ENCODE data around the gene PSD2. TPM values are rescaled to one million over a fixed set of nuclear protein-coding genes. Genes with fewer than 3 reads are reported as not detected.

The PSD2 gene
- total RNA-seq, 1 experiment from 2014 or later: 0.79 TPM

- TF ChIP-seq ZBTB33 (IDR thresholded peaks at IDR 0.05; ENCODE audit: extremely low read depth, insufficient replicate concordance, low read length) (no peak), YY1 (IDR thresholded peaks at IDR 0.05; ENCODE audit: extremely low read depth, insufficient replicate concordance, low read depth, low read length) (no peak), EGR1 (IDR thresholded peaks at IDR 0.05; ENCODE audit: low read depth) (no peak), CEBPB (IDR thresholded peaks at IDR 0.05; ENCODE audit: low read depth) (no peak), SRF (IDR thresholded peaks at IDR 0.05; ENCODE audit: low read depth) (no peak), EZH2 (IDR thresholded peaks at IDR 0.05) (no peak), ELF1 (IDR thresholded peaks at IDR 0.05; ENCODE audit: borderline replicate concordance, low read depth) (no peak), ZNF274 (IDR thresholded peaks at IDR 0.05; ENCODE audit: low read depth, low read length) (no peak)
These were observed 61.1 kb downstream of the PSD2 start (continued) for GRCh38 chr5:139856714-139857113.

- no peak overlapping the region for H3K9ac ChIP-seq (ENCODE audit: low read length)
- DNase-seq (ENCODE audit: low read depth, low spot score): no peak
- no peak overlapping the region for H2AFZ ChIP-seq (ENCODE audit: low read depth, low read length, poor library complexity, severe bottlenecking)
- no peaks in the 10 kb centered on the region for H3K9me2 ChIP-seq (ENCODE audit: insufficient read depth)
- H3K4me1 ChIP-seq (ENCODE audit: control insufficient read depth in 1 of 2, insufficient read depth in 2 of 2, low read length in 2 of 2): no peaks in the 10 kb centered on the region
- no peaks in the 10 kb centered on the region for H3K27me3 ChIP-seq (ENCODE audit: insufficient read depth, low read length)
- ChIA-PET POLR2A (no interaction called here), CTCF (interaction anchor here (1.9 kb wide), 1 partner anchor 71 kb away, joined by 8 read pairs; no protein-coding TSS in a partner anchor), RAD21 (ENCODE audit: low non-redundant PET in 1 of 2, low total read pairs in 2 of 2, uncharacterized antibody in 2 of 2, unreplicated experiment in 2 of 2) (no interaction called here)
- no TSS peak for BruUV-seq (replicated peaks)
- no peak overlapping the region for H3K4me3 ChIP-seq (replicated peaks in 1 of 2; ENCODE audit: low read depth in 1 of 2, low read length in 2 of 2)
- no peak overlapping the region for H3K4me2 ChIP-seq (ENCODE audit: low read length)
- no peaks in the 10 kb centered on the region for H3K9me3 ChIP-seq (ENCODE audit: control insufficient read depth in 1 of 2, insufficient read depth in 1 of 2, low read depth in 1 of 2, low read length in 2 of 2)
- H3K36me3 ChIP-seq (ENCODE audit: control insufficient read depth in 1 of 2, insufficient read depth in 2 of 2, low read length in 2 of 2): no peaks in the 10 kb centered on the region
- no peak for ATAC-seq
- no peak overlapping the region for H3K27ac ChIP-seq (ENCODE audit: low read depth, low read length)
- intact Hi-C loops (cut with micrococcal nuclease): no loop called here
- H4K20me1 ChIP-seq (ENCODE audit: insufficient read depth): no peaks in the 10 kb centered on the region
- H3K79me2 ChIP-seq (ENCODE audit: insufficient read depth, low read length): no peaks in the 10 kb centered on the region
- TF ChIP-seq EZH2phosphoT487 (IDR thresholded peaks at IDR 0.05; ENCODE audit: borderline replicate concordance) (no peak), SRF (IDR thresholded peaks at IDR 0.05; ENCODE audit: low read depth) (no peak), EGR1 (IDR thresholded peaks at IDR 0.05; ENCODE audit: low read depth) (no peak), RAD21 (IDR thresholded peaks at IDR 0.05; ENCODE audit: low read depth) (no peak), CBX3 (IDR thresholded peaks at IDR 0.05; ENCODE audit: low read depth) (no peak), FOSL1 (IDR thresholded peaks at IDR 0.05; ENCODE audit: low read depth) (no peak), CTCF (IDR thresholded peaks at IDR 0.05 in 2 of 3, conservative IDR thresholded peaks at IDR 0.05 in 1 of 3; ENCODE audit: borderline replicate concordance in 1 of 3, insufficient read depth in 1 of 3, low read depth in 2 of 3, low read length in 2 of 3) (no peak), ZFX (IDR thresholded peaks at IDR 0.05) (no peak), TCF7L2 (IDR thresholded peaks at IDR 0.05; ENCODE audit: borderline replicate concordance, extremely low read depth, insufficient read depth, insufficient read length) (no peak), ATF3 (IDR thresholded peaks at IDR 0.05) (no peak), EZH2 (IDR thresholded peaks at IDR 0.05) (no peak), CEBPB (IDR thresholded peaks at IDR 0.05; ENCODE audit: low read depth) (no peak), ZBTB33 (IDR thresholded peaks at IDR 0.05; ENCODE audit: extremely low read depth, insufficient replicate concordance, low read length) (no peak)
These were observed 63.4 kb downstream of the PSD2 start for GRCh38 chr5:139859013-139859412.
